HG02973 (cell line): ENCODE data around the gene PDE6B.

Experiments
- ATAC-seq: cut with Tn5 transposase; IDR thresholded peaks from one replicate; pipeline ENCODE4 v1.9.1; 2021; ENCODE audit warnings: moderate library complexity; ENCODE audit not compliant: unreplicated experiment

PDE6B gene

DNA sequence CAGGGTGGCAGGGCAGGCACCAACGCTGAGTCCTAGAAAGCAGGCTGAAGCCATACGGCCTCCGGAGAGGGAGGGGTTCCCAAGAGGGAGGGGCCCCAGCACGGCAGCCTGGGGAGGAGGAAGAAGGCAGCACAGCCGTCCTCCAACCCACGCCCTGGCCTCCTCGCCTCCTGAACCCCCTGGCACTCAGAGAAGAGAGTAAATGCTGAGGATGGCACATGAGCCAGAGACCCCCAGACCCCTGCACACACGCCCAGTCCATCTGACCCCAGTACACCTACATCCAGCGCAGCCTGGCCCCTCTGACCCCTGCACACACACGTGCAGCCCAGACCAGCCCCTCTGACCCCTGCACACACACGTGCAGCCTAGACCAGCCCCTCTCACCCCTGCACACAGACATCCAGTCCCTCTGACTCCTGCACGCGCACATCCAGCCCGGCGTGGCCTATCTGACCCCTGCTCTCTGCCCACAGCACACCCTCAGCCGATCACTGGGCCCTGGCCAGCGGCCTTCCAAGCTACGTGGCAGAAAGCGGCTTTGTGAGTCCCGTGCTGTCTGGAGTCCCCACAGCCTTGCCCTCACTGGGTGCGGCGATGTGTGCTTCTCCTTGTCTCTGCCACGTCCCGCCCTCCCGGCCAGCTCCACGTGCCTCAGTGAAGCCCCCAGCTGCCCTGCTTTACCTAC is 30.2 kb downstream of the PDE6B start:
- no peak for ATAC-seq

DNA sequence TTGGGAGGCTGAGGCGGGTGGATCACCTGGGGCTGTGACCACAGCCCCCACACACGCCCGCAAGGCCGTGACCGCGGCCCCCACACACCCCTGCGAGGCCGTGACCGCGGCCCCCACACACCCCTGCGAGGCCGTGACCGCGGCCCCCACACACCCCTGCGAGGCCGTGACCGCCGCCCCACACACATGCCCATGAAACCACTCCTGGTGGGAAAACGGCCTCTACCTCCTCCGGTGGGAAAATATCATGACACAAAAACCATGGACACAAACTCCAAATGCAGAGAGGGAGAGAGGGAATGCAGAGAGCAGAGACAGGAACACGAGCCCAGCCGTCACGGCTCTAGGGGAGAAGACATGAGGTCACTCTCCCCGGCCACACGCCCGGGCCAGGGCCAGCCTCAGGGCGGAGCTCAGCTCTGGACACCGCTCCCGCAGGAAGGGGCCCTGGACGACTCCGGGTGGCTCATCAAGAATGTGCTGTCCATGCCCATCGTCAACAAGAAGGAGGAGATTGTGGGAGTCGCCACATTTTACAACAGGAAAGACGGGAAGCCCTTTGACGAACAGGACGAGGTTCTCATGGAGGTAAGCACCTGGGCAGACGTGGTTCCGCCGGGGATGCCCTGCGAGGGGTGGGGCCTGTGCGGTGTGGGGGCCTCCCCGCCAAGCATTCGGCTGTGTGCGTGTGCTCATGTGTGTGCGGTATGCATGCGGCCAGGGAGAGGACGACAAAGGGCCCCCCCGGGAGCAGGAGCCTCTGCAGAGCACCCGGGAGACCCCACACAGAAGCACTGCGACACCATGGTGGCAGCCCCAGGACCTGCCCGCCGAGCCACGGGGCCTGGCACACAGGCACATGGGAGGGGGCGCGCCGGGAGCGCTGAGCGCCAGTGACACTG is 31.3 kb downstream of the PDE6B start:
- ATAC-seq = no peak

GRCh38 chr4:657338-657833 is 32.0 kb downstream of the PDE6B start:
- ATAC-seq = no peak

DNA sequence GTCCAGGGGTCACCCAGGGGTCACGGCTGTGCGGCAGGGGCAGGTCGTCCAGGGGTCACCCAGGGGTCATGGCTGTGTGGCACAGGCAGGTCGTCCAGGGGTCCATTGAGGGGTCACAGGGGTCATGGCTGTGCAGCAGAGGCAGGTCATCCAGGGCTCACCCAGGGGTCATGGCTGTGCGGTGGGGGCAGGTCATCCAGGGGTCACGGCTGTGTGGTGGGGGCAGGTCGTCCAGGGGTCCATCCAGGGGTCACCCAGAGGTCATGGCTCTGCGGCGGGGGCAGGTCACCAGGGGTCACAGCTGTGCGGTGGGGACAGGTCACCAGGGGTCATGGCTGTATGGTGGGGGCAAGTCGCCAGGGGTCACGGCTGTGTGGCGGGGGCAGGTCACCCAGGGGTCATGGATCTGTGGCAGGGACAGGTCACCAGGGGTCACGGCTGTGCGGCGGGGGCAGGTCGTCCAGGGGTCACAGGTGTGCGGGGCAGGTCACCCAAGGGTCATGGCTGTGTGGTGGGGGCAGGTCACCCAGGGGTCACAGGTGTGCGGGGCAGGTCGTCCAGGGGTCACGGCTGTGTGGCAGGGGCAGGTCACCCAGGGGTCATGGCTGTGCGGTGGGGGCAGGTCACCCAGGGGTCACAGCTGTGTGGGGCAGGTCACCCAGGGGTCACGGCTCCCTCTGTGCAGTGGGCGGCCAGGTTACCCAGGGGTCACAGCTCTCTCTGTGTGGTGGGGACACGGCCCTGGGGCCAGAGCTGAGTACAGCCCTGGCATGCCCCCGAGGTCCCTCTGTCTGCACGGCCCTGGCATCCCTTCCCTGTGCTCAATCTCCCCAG is 32.7 kb downstream of the PDE6B start:
- no peak for ATAC-seq

- no peak for ATAC-seq
These were observed 33.6 kb downstream of the PDE6B start for GRCh38 chr4:658681-659667.

- ATAC-seq = no peak
These were observed 34.5 kb downstream of the PDE6B start for GRCh38 chr4:659851-660250.

- ATAC-seq = no peak
These were observed 35.0 kb downstream of the PDE6B start for GRCh38 chr4:660401-660800.

DNA sequence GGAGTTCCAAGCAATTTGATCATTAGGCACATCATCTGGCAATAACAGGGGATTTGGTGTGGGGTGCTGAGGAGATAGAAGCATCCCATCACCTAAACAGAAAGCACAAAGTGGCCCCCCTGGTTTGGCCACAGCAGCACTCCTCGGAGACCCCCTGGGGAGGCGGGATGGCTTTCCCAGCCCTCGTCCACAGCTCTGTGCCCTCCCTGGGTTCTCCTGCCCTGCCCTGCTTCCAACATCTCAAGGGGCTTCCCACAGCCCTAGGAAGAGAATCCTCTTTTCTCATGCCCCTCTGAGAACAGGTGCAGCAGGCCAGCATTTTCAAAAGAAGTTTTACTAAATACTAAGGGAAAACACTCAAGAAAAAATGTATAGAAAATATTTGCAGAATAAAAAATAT is 35.9 kb downstream of the PDE6B start:
- ATAC-seq = no peak

DNA sequence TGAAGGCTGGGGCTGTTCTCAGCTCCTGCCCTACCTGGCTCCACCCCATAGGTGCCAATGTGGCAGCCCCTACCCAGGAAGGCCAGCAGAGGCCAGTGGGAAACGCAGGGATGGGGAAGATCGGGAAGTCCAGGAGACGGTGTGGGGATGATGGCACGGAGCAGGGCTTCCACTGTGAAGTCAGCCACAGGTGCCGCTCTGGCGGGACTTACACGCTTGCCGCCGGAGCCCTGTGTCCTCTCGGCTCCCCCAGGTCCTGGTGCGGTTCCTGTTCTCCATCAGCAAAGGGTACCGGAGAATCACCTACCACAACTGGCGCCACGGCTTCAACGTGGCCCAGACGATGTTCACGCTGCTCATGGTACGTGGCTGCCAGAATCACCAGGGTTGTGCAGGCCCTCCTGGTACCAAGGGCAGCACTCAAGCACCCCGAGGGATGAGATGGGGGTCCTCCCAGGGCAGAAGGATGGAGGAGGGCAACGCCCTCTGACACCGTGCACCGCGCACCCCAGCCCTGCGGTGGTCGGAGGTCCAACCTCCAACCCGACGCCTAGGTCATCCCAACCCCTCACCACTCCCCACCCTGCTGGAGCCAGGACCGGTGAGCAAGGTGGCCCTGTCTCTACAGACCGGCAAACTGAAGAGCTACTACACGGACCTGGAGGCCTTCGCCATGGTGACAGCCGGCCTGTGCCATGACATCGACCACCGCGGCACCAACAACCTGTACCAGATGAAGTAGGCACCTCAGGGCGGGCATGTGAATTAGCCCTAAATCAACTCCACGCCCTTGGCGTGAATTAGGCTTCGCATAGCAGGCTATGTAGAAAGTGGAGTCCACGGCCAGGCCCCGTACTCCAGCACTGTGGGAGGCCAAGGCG is 36.7 kb downstream of the PDE6B start:
- ATAC-seq = no peak

DNA sequence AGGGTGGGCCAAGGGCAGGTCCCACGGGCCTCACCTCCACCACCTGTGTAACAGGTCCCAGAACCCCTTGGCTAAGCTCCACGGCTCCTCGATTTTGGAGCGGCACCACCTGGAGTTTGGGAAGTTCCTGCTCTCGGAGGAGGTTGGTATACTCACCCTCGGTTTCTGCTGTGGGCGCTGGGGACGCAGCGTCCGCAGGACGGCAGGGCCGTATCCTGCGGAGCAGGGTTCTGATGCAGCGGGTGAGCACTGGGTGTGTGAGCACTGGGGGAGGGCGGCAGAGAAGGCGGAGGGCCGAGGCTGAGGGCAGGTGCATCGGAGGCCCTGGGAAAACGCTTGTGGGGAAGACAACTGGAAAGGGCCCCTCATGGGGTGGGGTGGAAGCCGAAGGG is 37.7 kb downstream of the PDE6B start:
- no peak for ATAC-seq

DNA sequence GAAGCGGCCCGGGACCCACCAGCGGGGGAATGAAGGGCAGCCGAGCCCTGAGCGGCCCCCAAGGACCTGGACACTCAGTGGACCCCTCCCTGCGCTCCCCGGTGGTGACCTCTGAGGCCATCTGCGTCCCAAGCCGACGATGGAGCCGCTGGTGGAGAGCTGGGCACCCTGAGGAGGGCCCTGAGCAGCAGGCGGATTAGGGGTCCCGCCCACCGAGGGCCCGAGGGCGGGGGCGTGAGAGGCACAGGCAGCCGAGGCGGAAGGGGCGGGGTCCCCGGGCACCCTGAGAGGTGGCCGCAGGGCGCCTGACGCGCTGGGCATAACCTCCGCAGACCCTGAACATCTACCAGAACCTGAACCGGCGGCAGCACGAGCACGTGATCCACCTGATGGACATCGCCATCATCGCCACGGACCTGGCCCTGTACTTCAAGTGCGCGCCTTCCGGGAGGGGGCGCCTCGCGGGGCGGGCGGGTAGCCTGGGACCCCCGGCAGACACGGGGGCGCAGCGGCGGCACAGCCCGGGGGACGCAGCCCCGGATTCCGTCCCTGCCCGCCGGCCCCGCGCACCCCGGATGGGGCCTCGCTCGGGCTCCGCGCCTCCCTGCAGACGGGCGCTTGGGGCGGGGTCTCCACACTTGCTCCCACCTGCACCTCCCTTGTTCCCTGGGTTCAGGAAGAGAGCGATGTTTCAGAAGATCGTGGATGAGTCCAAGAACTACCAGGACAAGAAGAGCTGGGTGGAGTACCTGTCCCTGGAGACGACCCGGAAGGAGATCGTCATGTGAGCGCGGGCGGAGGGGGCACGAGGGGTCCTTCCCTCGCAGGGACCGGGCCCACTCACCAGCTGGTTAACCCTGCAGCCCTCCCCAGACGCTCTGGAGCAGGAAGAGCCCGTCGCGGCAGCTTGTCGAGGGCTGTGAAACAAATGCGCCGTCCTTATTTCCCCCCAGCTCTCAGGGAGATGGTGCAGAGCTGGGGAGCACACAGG is 38.4 kb downstream of the PDE6B start:
- no peak for ATAC-seq

GRCh38 chr4:664713-665231 is 39.4 kb downstream of the PDE6B start:
- ATAC-seq = no peak

- ATAC-seq = no peak
These were observed 40.0 kb downstream of the PDE6B start for GRCh38 chr4:665381-665750.

GRCh38 chr4:665751-666435 is 40.5 kb downstream of the PDE6B start:
- no peak for ATAC-seq

DNA sequence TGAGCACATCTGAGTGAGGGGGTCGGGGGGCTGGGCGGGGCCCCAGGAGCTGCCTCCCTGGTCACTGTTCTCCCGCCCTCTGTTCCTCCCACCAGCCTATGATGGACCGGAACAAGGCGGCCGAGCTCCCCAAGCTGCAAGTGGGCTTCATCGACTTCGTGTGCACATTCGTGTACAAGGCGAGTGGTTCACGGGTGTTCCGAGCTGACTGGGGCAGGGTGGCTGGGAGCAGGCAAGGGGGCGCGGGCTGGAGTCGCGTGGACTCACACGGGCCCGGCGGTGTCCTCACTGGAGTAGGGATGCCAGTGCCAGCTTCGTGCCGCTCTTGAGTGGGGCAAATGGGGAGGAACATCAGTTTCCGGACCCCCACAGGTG is 41.0 kb downstream of the PDE6B start:
- ATAC-seq = no peak

GRCh38 chr4:666822-667544 is 41.6 kb downstream of the PDE6B start:
- ATAC-seq = no peak

DNA sequence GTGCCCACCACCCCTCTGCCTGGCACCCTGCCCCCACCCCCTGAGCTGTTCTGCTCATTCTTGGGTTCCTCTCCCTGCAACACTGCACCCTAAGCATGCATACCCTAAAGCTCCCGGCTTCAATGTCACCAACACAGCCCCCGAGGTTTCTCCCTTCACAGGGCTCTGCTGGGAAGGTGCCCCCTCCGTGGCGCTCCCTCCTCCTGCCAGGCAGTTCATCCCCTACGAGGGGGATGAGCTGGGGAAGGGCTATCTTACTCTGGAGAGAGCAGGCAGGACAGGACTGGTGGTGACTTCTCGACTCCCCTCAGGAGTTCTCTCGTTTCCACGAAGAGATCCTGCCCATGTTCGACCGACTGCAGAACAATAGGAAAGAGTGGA is 42.2 kb downstream of the PDE6B start:
- ATAC-seq = no peak
